CD4-positive, alpha-beta T cell treated with Interleukin-15 for 1 hour (primary cell): ENCODE data around the gene LEMD2.

Experiments used
- DNase-seq: peaks from one replicate; pipeline ENCODE4 v3.0.0-alpha.2; 2020

LEMD2 gene

DNA sequence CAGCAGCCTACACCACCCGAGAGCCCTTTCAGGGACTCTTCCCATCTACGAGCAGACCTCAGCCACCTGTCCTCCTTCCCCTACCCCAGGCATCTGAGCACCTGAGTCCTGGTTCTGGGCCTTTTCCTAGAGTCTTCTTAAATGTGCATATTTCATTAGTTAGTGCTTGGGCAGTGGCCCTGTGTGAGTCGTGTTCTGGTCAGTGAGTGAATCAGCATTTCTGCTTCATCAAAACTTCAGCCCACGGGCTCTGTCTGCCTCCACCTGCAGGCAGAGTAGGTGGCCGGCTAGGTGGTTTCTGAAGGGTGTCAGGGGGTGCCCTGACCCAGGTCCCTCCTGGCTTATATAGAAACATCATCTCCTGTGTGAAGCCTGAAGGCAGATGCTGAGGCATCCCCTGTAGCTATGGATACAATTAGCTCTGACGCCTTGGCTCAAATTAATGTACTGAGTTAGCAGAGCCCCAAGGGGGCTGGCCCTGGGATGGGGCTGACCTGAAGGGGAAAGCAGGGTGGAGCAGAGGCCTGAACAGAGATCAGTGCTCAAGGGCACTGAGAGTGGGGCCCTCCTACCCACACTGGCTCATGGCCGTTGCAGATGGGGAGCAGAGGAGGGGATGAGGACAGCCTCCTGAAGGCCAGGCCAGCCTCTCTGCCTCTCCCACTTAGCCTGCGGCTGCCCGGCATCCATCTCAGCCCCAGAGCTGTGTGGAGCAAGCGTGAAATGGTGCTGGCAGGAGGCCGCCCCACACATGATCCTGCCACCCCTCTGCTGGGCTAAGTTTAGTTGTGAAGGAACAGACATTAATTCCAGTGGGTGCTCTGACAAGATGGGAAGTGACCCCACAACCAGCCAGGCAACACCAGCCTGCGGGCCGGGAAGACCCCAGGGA lies 55.9 kb downstream of the LEMD2 start:
- DNase-seq = no peak

DNA sequence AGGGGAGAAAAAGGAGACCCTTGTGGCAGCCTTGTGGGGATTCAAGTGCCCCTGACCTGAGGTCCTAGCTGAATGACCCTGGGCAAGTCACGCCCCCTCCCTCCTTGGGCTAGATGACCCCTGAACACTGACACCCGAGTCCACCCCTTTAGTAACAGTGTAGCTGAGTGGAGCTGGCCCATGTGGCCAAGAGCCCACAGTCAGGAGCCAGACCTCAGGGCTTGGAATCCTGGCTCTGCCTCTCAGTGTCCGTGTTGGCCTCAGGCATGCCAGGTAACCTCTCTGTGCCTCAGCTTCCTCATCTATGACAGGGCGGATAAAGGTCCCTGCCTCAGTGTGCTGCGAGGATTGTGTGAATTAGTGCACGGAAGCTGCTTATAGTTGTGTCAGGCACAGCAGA lies 56.5 kb downstream of the LEMD2 start:
- DNase-seq = no peak

DNA sequence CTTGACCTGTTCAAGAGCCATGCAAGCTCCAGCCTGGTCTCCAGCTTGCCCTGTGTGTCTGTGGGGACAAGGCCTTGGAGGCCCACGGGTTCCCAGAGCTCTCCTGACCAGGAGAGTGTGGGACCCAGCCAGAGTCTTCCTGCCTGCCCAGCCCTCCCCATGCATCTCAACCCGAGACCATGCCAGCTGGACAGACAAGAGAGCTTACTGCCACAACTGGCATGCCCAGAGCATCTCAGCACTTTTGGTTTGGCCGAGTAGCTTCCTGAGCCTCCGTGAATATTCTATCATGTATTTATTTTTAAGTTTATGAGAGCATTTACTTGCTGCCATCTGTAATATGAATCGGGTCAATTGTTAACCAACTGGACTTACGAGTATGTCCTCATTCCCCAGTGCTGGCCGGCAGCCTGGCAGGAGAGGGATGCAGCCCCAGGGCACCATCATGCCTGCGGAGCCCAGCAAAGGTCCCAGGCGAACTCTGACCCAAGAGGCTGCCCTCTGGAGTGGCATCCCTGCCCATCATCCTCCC lies 57.1 kb downstream of the LEMD2 start:
- no peak for DNase-seq

DNA sequence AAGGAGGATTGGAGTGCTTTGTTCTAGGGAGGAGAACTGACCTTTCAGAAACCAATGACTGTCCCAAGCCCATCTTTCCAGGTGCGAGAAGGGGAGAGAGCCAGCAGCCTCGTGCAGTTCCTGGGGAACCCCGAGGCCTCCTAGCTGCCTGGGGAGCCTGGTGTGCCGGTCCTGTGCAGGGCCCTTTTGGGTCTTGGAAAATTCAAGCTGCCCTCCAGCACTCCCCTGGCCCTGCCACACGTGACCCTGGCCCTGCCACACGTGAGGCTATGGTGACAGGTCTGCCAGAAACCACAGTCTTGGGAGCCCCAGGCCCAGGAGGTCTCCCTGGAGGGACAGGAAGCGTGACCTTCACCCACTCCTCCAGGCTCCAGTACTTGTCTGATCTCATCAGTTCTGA lies 57.9 kb downstream of the LEMD2 start:
- no peak for DNase-seq

DNA sequence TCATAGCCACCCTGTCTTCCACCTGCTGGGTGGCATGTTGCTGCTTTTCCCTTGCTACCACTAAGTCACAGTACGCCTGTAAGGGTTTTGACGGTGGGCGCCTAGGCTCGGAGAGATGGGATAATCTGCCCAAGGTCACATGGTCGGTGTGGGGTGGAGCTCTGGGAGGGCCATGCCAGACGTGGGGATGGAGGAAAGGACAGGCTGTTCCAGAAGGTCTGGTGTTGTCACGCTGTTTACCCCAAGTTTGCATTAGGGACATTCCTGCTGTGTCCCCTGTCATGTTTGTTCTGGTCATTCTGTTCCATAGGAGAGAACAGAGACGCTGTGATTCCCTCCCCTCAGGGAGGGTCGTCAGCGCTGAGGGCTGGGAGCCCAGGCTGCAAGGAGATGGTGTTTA lies 58.3 kb downstream of the LEMD2 start:
- DNase-seq = no peak

DNA sequence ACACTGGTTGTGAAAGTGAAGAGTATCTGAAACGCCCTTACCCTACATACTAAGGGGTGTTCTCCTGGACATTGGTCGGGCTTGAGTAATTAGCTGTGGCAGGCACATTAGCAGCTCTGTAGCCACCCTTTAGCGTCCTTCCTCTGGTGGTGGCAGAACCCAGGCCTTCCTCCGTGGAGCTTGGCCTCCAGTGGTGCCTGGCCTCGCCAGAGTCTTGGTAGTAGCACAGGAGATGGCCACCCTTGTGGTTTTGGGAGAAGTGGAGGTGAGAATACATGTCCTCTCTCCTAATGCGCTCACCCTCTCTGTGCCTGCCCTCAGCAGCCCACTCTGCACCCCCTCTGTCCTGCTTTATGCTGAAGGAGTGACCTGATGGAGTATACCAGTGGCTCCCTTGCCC lies 59.9 kb downstream of the LEMD2 start:
- no peak for DNase-seq

DNA sequence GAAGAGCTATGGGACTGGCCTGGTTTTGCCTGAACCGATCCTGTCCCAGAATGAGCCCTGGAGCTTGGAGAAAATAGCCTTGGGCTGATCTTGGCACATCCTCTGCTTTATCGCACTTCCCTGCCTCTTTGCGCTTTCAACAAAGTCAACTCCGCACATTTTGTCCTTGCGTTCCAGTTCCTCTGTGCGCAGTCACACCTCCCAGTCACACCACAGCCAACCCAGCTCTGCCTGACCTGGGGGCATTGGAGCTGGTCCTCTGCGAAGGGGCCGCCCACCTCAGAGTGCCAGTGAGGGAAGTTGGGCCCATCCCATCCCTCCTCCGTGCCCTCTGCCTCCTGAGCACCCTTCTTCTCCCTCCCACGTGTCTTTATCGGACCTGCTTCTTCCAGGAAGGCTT lies 60.5 kb downstream of the LEMD2 start:
- no peak for DNase-seq

DNA sequence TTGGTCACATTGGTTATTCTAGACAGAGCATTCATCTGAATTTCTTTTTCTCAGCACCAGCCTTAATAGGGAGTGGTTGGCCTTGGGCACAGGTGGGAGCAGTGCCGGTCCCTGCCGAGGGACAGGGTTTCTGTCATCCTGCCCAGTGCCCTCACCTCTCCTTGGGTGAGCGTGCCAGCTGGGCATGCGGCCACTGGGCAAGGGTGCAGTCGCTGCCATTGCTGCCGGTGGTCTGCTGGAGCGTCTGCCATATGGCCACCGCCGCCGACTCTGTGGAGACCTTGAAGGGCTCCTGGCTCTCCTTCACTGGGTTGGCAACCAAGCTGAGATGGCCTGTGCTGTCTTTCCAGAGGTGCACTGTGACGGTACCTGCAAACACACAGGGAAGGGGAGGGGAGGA lies 61.0 kb downstream of the LEMD2 start:
- no peak for DNase-seq

DNA sequence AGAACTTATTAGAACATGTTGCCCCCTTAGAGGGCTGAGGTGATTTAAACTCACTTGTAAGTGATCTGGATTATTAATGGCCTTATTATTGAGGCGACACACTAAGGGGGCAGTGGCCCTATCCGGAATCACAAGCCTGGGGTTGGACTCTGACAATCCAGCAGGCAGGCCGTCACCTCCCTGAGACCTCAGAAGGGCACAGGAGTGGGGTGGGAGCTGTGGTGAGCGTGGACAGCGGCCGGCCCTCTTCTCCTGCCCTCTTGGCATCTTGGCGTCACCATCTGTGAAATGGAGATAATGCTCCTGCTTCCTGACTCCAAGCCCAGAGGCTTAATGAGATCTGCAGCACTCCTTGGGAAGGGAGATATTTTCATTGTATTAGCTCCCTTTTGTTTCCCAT lies 61.8 kb downstream of the LEMD2 start:
- DNase-seq = no peak

DNA sequence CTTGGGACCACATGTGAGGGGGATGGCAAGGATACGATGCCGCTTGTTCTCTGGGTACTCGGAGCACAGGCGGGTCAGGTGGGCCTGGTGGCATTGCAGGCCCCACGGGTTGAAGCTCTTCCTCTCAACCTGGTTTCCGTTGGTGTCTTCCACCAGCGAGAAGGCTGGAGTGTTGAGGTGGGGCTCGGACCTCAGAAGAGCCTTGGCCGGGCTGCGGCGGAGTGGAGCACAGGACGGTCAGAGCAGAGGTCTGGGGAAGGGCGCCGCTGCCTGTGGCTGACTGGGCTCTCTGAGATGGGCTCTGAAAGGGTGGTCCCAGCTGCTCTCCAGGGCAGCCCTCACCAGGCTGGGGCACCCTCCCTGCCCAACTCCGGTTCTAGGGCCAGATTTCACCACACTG lies 62.2 kb downstream of the LEMD2 start:
- no peak for DNase-seq

DNA sequence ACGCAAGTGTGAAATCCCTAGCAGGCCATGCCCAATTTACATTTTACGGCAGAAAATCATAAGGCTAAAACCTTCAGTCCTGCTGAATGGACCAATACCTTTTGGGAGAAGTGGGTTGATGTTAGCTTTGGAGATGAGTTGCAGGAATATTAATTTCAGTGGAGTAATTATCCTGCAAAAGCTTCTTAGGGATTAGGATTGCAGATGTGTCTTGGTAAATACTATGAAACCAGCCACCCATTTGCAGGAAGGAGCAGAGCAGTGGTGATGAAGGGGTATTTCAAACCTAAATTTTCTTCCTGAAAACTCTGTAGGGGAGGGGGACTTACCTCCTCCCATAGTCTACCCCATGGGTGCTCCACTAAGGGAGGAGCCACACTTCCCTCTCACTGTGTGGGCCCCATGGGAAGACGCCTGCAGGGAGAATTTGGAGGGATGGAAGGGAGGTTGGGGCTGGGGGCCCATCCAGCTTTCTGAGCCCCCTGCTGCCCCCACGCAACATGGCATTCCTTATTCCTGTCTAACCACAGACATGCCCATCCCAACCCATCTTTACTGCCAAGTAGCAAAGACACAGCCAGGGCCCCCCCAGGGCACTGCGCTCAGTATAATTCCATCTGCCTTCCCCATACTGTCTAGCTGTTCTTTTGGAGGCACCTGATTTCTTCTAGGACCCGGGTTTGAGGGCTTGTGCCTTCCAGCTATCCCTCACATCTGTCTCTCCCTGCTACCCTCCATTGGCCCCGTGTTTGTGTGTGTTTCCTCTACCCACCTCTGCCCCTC lies 62.8 kb downstream of the LEMD2 start:
- no peak for DNase-seq

DNA sequence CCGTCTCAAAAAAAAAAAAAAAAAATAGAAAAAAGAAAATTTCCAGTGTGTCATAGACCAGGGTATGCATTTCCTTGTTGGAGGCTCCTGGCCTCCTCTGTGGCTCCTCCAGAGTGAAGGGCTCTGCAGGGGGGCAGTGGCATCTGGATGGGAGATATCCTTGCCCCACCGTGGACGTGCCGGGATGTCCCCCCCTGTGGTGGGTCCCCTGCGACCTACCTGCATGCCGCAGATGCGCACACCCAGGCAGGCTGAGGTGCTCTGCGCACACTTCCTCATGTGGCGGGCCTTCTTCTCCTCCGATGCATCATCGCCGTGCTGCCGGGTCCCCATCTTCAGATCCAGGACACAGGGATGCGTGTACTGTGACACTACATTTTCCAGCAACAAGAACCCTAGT lies 63.7 kb downstream of the LEMD2 start:
- no peak for DNase-seq

DNA sequence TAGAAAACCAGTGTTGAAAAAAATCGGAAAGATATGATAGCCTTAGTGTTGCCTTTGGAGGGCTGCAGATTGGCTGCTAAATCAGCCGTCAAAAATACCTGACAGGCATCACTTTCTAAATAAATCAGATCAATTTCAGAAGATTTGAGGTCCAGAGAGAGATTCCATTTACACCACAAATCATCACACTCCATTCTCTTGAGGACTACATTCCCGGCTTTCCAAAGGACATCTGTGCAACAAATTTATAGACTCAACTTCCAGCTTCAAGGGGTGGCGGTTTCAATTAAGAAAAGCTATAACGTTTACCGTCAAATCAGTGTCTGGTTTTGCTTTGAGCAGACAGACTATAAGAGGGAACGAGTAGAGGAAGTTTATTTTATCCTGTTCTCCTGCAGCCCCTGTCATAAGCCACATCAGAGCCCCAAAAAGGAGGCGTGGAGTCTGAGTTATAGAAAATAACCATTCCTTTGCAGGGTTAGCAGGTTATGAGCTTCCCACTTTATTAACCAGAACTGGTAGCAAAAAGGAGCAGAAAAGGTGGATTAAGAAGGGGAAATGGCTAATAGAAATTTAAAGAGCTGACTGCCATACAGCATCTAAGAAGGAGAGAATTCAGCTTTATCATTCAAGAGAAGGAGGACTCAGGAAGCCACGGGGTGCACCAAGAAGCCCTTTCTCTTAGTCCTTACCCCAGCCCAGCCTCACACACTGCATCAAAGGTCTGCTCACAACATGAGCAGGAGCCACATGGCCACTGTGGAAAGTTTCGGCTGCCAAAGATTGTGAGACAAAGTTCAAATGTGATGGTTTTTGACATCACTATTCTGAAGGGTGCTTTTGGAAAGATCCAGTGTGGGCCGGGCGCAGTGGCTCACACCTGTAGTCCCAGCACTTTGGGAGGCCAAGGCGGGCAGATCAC lies 64.6 kb downstream of the LEMD2 start:
- no peak for DNase-seq

DNA sequence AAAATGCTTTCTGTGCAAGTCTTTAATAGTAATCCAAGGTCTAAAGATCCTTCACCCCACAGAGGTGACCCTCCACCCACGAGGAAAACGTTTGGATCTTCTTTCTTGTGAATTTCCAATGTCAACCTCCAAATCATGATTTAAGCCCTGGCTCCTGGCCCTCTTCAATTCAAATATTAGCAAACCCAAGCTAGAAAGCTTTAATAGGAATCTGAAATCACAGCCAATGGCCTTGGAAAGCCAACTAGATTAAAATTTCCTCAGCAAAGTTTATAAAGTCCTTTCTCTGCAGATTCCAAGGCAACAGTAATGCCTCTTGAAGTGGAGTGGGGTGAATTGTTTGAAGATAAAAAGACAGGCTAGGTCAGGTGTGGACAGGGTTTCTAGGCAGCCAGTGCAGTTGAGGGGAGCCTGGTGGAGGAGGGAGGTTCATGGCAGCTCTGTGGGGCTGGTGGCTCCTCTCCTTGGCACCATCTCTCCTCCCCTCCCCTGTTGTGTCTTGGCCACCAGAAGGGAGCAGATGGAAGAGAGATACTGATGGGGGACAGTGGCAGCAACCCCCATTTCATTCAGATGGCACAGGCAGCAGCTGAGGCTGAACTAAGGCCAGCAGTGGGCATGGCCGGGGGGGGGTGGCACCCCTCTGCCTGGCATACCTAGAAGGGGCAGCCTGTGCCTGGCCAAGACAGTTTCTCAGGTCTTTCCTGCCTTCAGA lies 65.4 kb downstream of the LEMD2 start:
- no peak for DNase-seq

DNA sequence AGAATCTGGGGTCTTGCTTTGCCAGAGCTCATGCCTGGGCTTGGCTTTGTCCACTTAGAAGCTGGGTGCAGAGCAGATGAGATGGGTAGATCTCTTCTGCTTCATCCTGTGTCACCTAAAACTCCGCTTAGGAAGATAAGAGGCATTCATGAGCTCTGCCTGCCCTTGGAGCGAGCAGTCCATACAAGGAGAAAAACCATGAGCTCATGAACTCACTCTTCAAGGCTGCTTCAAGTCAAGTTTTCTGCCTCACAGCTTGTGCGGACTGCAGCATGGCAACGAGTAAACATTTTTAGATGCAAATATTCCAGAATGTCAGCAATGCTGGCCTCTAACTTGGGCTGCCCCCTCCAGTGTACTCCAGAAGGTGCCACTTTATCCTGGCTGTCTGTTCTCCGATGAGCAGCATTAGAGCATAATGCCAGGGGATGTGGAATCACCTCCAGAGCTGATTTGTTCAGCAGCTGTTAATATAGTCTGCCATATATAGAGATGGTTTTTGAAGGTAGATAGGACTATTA lies 66.8 kb downstream of the LEMD2 start:
- no peak for DNase-seq

DNA sequence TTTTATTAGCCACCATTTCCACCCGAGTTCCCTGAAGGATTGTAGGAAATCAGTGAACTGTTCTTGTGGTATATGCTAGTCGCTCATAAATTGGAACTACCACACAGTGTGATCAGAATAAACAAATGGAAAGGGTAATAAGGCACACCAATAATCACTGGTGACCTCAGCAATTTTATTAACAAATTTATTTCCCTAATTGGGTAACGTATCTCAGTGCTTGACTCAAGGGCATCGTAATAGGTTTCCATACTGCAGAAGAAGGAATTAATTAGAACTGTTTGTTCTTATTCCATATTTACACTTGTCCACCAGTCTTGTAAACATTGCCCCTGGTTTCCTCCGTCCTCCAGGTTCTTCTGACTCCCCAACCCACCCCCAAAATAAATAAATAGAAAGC lies 67.4 kb downstream of the LEMD2 start:
- no peak for DNase-seq
